ENCODE measurements around the gene RECK.

The RECK gene

GRCh38 chr9:36023260-36024048 is 13.3 kb upstream of the RECK start:
- POLR2A ChIA-PET: interaction anchor here (0.7 to 2.0 kb wide), 2 partner anchors 65 to 118 kb away, joined by 3 to 7 read pairs; partner anchors contain the start of gene HRCT1

GRCh38 chr9:36025746-36026145 is 11.0 kb upstream of the RECK start:
- CTCF ChIA-PET: interaction anchor here (0.9 to 16.5 kb wide), 6 partner anchors 18 to 236 kb away, joined by 3 to 342 read pairs (median 33); partner anchors contain the start of genes HRCT1 and OR2S2

More at GRCh38 chr9:36023260-36024048, 13.3 kb upstream of the RECK start:
- no peak overlapping the region for H3K4me3 ChIP-seq (ENCODE audit: low read depth, low read length)
- DNase-seq (ENCODE audit: low read depth, low spot score): no peak
- peak; percentile 81 for TF ChIP-seq CTCF (IDR thresholded peaks at IDR 0.05; ENCODE audit: insufficient read depth, low read length, missing control alignments)
- CTCF ChIA-PET: interaction anchor here (0.6 to 16.5 kb wide), 34 partner anchors 11 to 539 kb away, joined by 3 to 342 read pairs (median 6); partner anchors contain the start of genes HRCT1, NPR2, OR2S2 and RECK

GRCh38 chr9:36029202-36029601 is 7.5 kb upstream of the RECK start:
- no peak for TF ChIP-seq CTCF (IDR thresholded peaks at IDR 0.05; ENCODE audit: insufficient read depth, low read length, missing control alignments)
- H3K4me3 ChIP-seq (ENCODE audit: low read depth, low read length): no peak overlapping the region
- DNase-seq (ENCODE audit: low read depth, low spot score): no peak
- POLR2A ChIA-PET: interaction anchor here (0.7 to 1.1 kb wide), 6 partner anchors 10 to 162 kb away, joined by 3 to 4 read pairs (median 4); partner anchors contain the start of gene CLTA
- CTCF ChIA-PET: interaction anchor here (0.7 to 3.9 kb wide), 15 partner anchors 9 to 239 kb away, joined by 3 to 18 read pairs (median 5); no protein-coding TSS in a partner anchor

More at GRCh38 chr9:36025746-36026145, 11.0 kb upstream of the RECK start:
- no peak for DNase-seq (ENCODE audit: low read depth, low spot score)
- POLR2A ChIA-PET: no interaction called here
- H3K4me3 ChIP-seq (ENCODE audit: low read depth, low read length): no peak overlapping the region
- no peak for TF ChIP-seq CTCF (IDR thresholded peaks at IDR 0.05; ENCODE audit: insufficient read depth, low read length, missing control alignments)

GRCh38 chr9:36029765-36030528 is 6.8 kb upstream of the RECK start:
- no peak for TF ChIP-seq CTCF (IDR thresholded peaks at IDR 0.05; ENCODE audit: insufficient read depth, low read length, missing control alignments)
- POLR2A ChIA-PET: interaction anchor here (0.7 to 1.1 kb wide), 6 partner anchors 11 to 161 kb away, joined by 3 to 4 read pairs (median 4); partner anchors contain the start of gene CLTA
- peak; percentile 94 for DNase-seq (ENCODE audit: low read depth, low spot score)
- no peak overlapping the region for H3K4me3 ChIP-seq (ENCODE audit: low read depth, low read length)
- CTCF ChIA-PET: interaction anchor here (0.7 to 3.9 kb wide), 16 partner anchors 8 to 240 kb away, joined by 3 to 18 read pairs (median 4); no protein-coding TSS in a partner anchor

GRCh38 chr9:36030871-36031270 is 5.8 kb upstream of the RECK start:
- no peak for TF ChIP-seq CTCF (IDR thresholded peaks at IDR 0.05; ENCODE audit: insufficient read depth, low read length, missing control alignments)
- H3K4me3 ChIP-seq (ENCODE audit: low read depth, low read length): no peak overlapping the region
- no peak for DNase-seq (ENCODE audit: low read depth, low spot score)
- ChIA-PET POLR2A (interaction anchor here (1.4 kb wide), 1 partner anchor 12 kb away, joined by 4 read pairs; no protein-coding TSS in a partner anchor), CTCF (interaction anchor here (1.4 to 6.7 kb wide), 4 partner anchors 9 to 75 kb away, joined by 3 to 38 read pairs (median 12); no protein-coding TSS in a partner anchor)

Measured in AG04449 (cell line).